GM23248 (cell line): Measurements from ENCODE around the gene TMOD3. TPM values are rescaled to one million over a fixed set of nuclear protein-coding genes. Genes with fewer than 3 reads are reported as not detected.
"Not testable (repeated sequence)": the region's sequence is repeated elsewhere in the genome, so short reads cannot be mapped to it uniquely, and the experiment has no call there.

Source experiments
- DNase-seq: peaks from one replicate; pipeline ENCODE4 v3.0.0-alpha.2; 2015
- H2AFZ ChIP-seq: fragments of 200-600 bp; sonication (generic); 2 replicates; pipeline ENCODE4 v1.6.1; 2016; ENCODE audit warnings: antibody characterized with exemption
- H3F3A ChIP-seq: fragments of 200-600 bp; sonication (generic); 2 replicates; pipeline ENCODE4 v1.6.1; 2016; ENCODE audit warnings: mild to moderate bottlenecking, antibody characterized with exemption, mixed run types; ENCODE audit not compliant: insufficient read depth
- H3K27ac ChIP-seq: fragments of 200-600 bp; sonication (generic); 2 replicates; pipeline ENCODE4 v1.5.1; 2016; ENCODE audit warnings: mild to moderate bottlenecking
- H3K27me3 ChIP-seq: fragments of 200-600 bp; sonication (generic); replicated peaks from 2 replicates; pipeline ENCODE4 v1.6.1; 2016; ENCODE audit warnings: mild to moderate bottlenecking; ENCODE audit not compliant: insufficient read depth
- H3K36me3 ChIP-seq: fragments of 200-600 bp; sonication (generic); 2 replicates; pipeline ENCODE4 v1.6.1; 2016; ENCODE audit warnings: low read depth, mild to moderate bottlenecking
- H3K4me1 ChIP-seq: fragments of 200-600 bp; sonication (generic); 2 replicates; pipeline ENCODE4 v1.6.1; 2016; ENCODE audit warnings: mild to moderate bottlenecking; ENCODE audit not compliant: insufficient read depth
- H3K4me2 ChIP-seq: fragments of 200-600 bp; sonication (generic); one replicate; pipeline ENCODE4 v1.6.1; 2016; ENCODE audit warnings: mild to moderate bottlenecking; ENCODE audit not compliant: unreplicated experiment
- H3K4me3 ChIP-seq: fragments of 200-600 bp; sonication (generic); 2 replicates; pipeline ENCODE4 v1.5.1; 2016; ENCODE audit warnings: mild to moderate bottlenecking
- H3K79me2 ChIP-seq: fragments of 200-600 bp; sonication (generic); 2 replicates; pipeline ENCODE4 v1.6.1; 2016; ENCODE audit warnings: mild to moderate bottlenecking; ENCODE audit not compliant: insufficient read depth
- H3K9ac ChIP-seq: fragments of 200-600 bp; sonication (generic); 2 replicates; pipeline ENCODE4 v1.6.1; 2016; ENCODE audit warnings: mild to moderate bottlenecking
- H3K9me2 ChIP-seq: fragments of 200-600 bp; sonication (generic); 2 replicates; pipeline ENCODE4 v1.6.1; 2016; ENCODE audit warnings: mixed run types, mild to moderate bottlenecking, moderate library complexity; ENCODE audit not compliant: insufficient read depth
- H3K9me3 ChIP-seq: fragments of 200-600 bp; sonication (generic); one replicate; pipeline ENCODE4 v1.6.1; 2017; ENCODE audit warnings: low read depth
- H4K20me1 ChIP-seq: fragments of 200-600 bp; sonication (generic); 2 replicates; pipeline ENCODE4 v1.6.0; 2016; ENCODE audit not compliant: insufficient read depth
- EZH2 ChIP-seq: fragments of 200-600 bp; sonication (generic); IDR thresholded peaks from 2 replicates; pipeline ENCODE4 v1.6.1; 2018; ENCODE audit warnings: antibody characterized with exemption, mild to moderate bottlenecking; ENCODE audit not compliant: insufficient read depth, poor library complexity, severe bottlenecking
- EZH2phosphoT487 ChIP-seq: fragments of 200-600 bp; sonication (generic); IDR thresholded peaks from 2 replicates; pipeline ENCODE4 v1.6.1; 2018; ENCODE audit warnings: antibody characterized with exemption, moderate library complexity, mild to moderate bottlenecking, low read depth; ENCODE audit not compliant: insufficient read depth
- WGBS, 2 experiments: methylation state at CpG; one replicate each; pipeline ENCODE4 v1.1.6; 2015 to 2017; ENCODE audit warnings: low lambda C conversion rate in 2 of 2, low coverage in 1 of 2; ENCODE audit errors: missing lambda C conversion rate in 2 of 2; 5-methylcytosine and 5-hydroxymethylcytosine counted together
- in situ Hi-C: fragments of 300-500 bp; cut with MboI; formaldehyde crosslinking; loops from 2 replicates; pipeline ENCODE4 v1.15.0; 2020
- polyA plus RNA-seq: library from polyadenylated mRNA; unstranded; fragments of >200 nt; fragmentation: Nextera tagmentation; extraction: Ambion mirVana; gene quantifications from 2 replicates; pipeline ENCODE4 v1.2.1, GENCODE V29; 2016
- total RNA-seq: library from RNA; depleted of rRNA; stranded (reverse); fragments of >200 nt; shearing (Covaris generic); gene quantifications from 2 replicates; pipeline ENCODE4 v1.2.3, GENCODE V29; 2014

TMOD3 gene
- total and polyA plus RNA-seq, 2 experiments from 2014 or later = 35.1 to 47.2 TPM

DNA sequence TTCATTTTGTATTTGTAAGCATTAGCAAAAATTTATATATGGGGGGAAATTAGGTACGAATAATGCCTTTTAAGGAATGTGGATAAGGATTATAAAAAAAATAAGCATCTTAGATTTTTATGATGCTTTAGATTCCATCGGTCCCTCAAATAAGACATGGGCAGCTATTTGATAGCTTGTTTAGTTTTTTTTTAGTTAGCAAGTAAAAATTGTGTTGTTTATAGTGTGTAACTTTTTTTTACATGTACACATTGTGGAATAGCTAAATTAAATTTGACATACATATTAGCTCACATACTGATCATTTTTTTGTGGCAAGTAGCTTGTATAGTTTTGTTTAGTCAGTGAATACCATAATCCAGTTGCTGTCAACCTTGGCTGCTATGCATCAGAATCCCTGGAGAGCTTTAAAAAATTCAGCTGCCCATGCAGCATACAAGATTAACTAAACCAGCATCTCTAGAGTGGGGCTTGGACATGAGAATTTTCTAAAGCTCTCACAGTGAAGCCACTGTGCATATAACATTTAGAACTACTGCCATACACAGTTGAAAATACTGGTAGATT is 53.9 kb downstream of the TMOD3 start:
- DNase-seq = peak; percentile 75
- in situ Hi-C loops = no loop called here
- peaks cover 81% of the 10 kb centered on the region for H3K79me2 ChIP-seq
- H3K9me2 ChIP-seq = no peaks in the 10 kb centered on the region
- 0 out of 2 replicates have a peak overlapping the region, but pooled peaks have one; percentile 0 for H3K9ac ChIP-seq
- no peaks in the 10 kb centered on the region for H4K20me1 ChIP-seq
- peak overlapping the region; percentile 41 for H3K4me2 ChIP-seq
- H3K36me3 ChIP-seq = no peaks in the 10 kb centered on the region
- peaks cover 56% of the 10 kb centered on the region for H3K4me1 ChIP-seq
- H3F3A ChIP-seq = peaks cover 64% of the 10 kb centered on the region
- no peak overlapping the region for H3K4me3 ChIP-seq
- peak overlapping the region; percentile 14; the same call in 1 of the 2 replicates for H3K27ac ChIP-seq
- H2AFZ ChIP-seq = no peak overlapping the region
- H3K9me3 ChIP-seq = no peaks in the 10 kb centered on the region
- no peaks in the 10 kb centered on the region for H3K27me3 ChIP-seq
- TF ChIP-seq EZH2 = no peak
- no peak for TF ChIP-seq EZH2phosphoT487
- WGBS, 2 experiments = 70 to 81% methylated on average over 2 of the region's 2 CpGs

DNA sequence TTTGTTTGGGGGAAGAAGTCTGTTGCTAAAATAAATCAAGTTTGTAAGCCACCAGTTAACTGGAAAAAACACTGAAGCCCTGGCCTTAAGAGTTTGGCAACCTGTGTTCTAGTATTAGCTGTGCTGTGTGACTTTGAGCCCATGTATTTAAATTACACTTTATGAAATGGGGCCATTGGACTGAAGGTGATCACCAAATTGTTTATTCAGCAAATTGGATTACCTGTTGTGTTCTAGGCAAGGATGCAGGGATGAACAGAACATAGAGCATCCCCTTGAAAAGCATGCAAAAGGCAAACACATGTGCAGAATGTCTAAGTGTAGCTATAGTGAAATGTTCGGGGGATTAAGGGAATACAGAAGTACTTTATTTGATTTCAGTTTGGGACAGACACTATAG is 54.6 kb downstream of the TMOD3 start:
- Histone ChIP-seq H3K9ac (no peak overlapping the region), H4K20me1 (no peaks in the 10 kb centered on the region), H3K36me3 (no peaks in the 10 kb centered on the region), H3K27ac (no peak overlapping the region), H3K4me3 (no peak overlapping the region), H3K27me3 (no peaks in the 10 kb centered on the region), H3K4me1 (peaks cover 49% of the 10 kb centered on the region), H3K79me2 (peaks cover 74% of the 10 kb centered on the region), H3K9me3 (no peaks in the 10 kb centered on the region), H3K4me2 (peak overlapping the region; percentile 41), H3K9me2 (no peaks in the 10 kb centered on the region), H3F3A (peaks cover 58% of the 10 kb centered on the region), H2AFZ (no peak overlapping the region)
- WGBS, 2 experiments = 25 to 31% methylated on average over 1 of the region's 1 CpG
- in situ Hi-C loops = no loop called here
- TF ChIP-seq EZH2phosphoT487 (no peak), EZH2 (no peak)
- no peak for DNase-seq

DNA sequence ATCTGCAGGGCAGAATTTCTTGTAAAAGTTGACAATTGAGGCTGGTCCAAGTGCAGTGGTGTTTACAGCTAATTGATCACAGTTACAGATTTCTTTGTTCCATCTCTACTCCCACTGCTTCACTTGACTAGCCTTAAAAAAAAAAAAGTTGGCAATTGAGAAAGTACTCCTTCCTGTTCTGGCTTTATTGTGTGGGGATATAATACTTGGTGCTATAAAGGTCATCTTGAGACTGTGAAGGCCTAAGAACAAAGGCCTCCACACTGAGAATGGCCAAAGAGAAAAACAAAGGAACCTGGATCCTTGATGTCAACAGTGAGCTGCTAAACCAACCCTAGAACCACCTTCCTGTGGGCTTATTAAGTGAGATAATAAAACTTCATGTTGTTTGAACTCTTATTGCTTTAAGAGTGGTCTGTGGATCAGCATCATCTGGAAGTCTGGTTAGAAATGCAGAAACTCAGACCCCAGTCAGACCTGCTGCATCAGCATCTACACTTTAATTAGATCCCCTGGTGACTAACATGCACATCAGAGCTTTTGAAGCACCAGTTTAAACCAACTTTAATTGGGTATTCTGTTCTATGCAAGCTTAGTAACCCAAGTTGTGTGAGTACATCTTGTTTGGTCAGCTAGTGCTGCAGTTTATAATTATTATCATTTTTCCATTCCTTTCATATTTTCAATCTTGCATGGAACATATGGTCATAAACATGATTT is 55.2 kb downstream of the TMOD3 start:
- in situ Hi-C loops = no loop called here
- Histone ChIP-seq H3K27me3 (no peaks in the 10 kb centered on the region), H3K4me2 (peak overlapping the region; percentile 7), H3K9ac (no peak overlapping the region), H3K9me3 (no peaks in the 10 kb centered on the region), H3K27ac (peak overlapping the region; percentile 5; the same call in 1 of the 2 replicates), H3K4me3 (no peak overlapping the region), H3K79me2 (peaks cover 73% of the 10 kb centered on the region), H2AFZ (no peak overlapping the region), H3K9me2 (no peaks in the 10 kb centered on the region), H3F3A (peaks cover 52% of the 10 kb centered on the region), H4K20me1 (no peaks in the 10 kb centered on the region), H3K4me1 (peaks cover 42% of the 10 kb centered on the region), H3K36me3 (0 out of 2 replicates have a peak, but pooled peaks cover 4% of the 10 kb centered on the region)
- peak; percentile 81 for DNase-seq
- no peak for TF ChIP-seq EZH2phosphoT487
- TF ChIP-seq EZH2 = no peak

DNA sequence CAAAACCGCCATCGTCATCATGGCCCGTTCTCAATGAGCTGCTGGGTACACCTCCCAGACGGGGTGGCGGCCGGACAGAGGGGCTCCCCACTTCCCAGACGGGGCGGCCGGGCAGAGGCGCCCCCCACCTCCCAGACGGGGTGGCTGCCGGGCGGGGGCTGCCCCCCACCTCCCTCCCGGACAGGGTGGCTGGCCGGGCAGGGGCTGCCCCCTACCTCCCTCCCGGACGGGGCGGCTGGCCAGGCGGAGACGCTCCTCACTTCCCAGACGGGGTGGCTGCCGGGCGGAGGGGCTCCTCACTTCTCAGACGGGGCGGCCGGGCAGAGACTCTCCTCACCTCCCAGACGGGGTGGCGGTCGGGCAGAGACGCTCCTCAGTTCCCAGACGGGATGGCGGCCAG is 56.3 kb downstream of the TMOD3 start:
- H3K27me3 ChIP-seq, in situ Hi-C loops, H4K20me1 ChIP-seq, H2AFZ ChIP-seq, H3K4me3 ChIP-seq, H3K9me2 ChIP-seq, H3K36me3 ChIP-seq, H3K9ac ChIP-seq, H3K4me2 ChIP-seq, H3K9me3 ChIP-seq, H3K27ac ChIP-seq, DNase-seq: not testable (repeated sequence)
- WGBS, 2 experiments = 93% methylated on average over 21 of the region's 32 CpGs; no CpG with 5 or more reads in 1 of the 2 experiments
- peaks cover 32% of the 10 kb centered on the region for H3K4me1 ChIP-seq
- peaks cover 71% of the 10 kb centered on the region for H3K79me2 ChIP-seq
- peaks cover 41% of the 10 kb centered on the region for H3F3A ChIP-seq
